ENCODE data around the gene NPFFR1.
"Not testable (repeated sequence)": the region's sequence is repeated elsewhere in the genome, so short reads cannot be mapped to it uniquely, and the experiment has no call there.

Gene NPFFR1

GRCh38 chr10:70254778-70255328, 29.0 kb downstream of the NPFFR1 start:
- no peak for DNase-seq

GRCh38 chr10:70253878-70254765, 29.7 kb downstream of the NPFFR1 start:
- no peak for DNase-seq

DNA sequence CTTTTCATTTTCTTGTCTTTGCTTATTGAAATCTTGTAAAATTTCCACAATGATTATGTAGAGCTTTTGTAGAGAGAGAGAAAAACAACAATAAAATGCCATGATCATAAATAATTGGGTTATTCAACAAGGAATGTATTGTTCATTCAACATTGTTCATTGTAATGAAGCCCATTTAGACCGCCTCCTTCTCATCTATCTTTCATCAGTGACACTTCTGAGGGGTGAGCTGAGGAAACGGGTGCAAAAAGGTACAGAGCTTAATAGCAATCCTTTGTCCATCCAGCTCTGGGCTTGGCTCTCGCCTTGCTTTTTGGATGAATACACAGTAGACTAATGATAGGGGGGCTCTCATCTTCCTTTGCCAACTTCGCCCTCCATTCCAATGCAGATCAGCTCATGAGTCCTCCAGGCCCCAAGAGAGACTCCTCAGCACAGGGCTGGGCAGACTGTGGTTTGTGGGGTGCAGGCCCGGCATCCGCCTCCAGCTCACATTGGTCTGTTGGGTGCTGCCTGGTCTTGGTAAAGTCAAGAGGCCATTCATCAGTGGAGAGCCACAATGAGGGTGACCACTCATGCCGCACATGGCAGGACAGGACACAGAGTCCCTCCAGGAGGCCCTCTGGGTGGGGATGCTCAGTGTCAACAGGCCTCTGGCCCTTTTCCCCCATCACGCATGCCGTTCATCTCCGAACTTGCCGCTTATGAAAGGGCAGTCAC, 32.7 kb downstream of the NPFFR1 start:
- DNase-seq = no peak

DNA sequence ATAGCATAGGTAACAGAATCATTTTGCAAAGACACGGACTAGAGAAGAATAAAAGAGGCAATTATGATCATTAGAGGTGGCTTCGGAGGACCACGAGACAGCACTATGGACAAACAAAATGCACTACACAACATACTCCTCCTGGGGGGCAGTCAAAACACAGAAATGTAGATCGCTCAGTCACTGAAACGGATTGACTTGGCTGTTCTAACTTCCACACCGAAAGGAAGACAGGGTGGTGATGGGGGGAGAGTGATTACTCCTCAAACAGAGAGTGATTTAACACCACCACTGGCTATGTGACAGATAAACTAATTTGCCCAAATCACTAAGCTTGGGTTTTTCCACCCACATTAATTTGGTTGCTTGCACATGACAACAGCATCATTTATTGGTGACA, 36.4 kb downstream of the NPFFR1 start:
- DNase-seq = no peak

- no peak for DNase-seq
Observed at GRCh38 chr10:70241081-70241480, 42.7 kb downstream of the NPFFR1 start.

- DNase-seq = not testable (repeated sequence)
Observed at GRCh38 chr10:70239986-70240385, 43.8 kb downstream of the NPFFR1 start.

DNA sequence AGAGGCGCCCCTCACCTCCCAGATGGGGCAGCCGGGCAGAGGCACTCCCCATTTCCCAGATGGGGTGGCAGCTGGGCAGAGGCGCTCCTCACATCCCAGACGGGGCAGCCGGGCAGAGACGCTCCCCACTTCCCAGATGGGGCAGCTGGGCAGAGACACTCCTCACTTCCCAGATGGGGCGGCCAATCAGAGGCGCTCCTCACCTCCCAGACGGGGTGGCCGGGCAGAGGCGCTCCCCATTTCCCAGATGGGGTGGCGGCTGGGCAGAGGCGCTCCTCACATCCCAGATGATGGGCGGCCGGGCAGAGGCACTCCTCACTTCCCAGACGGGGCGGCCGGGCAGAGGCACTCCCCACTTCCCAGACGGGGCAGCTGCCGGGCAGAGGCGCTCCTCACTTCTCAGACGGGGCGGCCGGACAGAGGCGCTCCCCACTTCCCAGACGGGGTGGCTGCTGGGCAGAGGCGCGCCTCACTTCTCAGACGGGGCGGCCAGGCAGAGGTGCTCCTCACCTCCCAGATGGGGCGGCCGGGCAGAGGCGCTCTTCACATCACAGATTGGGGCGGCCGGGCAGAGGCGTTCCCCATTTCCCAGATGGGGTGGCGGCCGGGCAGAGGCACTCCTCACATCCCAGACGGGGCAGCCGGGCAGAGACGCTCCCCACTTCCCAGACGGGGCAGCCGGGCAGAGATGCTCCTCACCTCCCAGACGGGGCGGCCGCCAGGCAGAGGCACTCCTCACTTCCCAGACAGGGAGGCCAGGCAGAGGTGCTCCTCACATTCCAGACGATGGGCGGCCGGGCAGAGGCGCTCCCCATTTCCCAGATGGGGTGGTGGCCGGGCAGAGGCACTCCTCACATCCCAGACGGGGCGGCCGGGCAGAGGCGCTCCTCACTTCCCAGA, 44.5 kb downstream of the NPFFR1 start:
- DNase-seq = not testable (repeated sequence)

- DNase-seq = not testable (repeated sequence)
Observed at GRCh38 chr10:70237958-70238536, 45.8 kb downstream of the NPFFR1 start.

GRCh38 chr10:70234668-70235447, 48.9 kb downstream of the NPFFR1 start:
- no peak for DNase-seq

GRCh38 chr10:70233939-70234300, 49.9 kb downstream of the NPFFR1 start:
- DNase-seq = no peak

- DNase-seq = peak; percentile 56
Observed at GRCh38 chr10:70233109-70233938, 50.5 kb downstream of the NPFFR1 start, which contains the start of gene PPA1. PPA1 (minus strand) TSS chr10:70233429; CDS start chr10:70233327, 102 bp downstream.

DNA sequence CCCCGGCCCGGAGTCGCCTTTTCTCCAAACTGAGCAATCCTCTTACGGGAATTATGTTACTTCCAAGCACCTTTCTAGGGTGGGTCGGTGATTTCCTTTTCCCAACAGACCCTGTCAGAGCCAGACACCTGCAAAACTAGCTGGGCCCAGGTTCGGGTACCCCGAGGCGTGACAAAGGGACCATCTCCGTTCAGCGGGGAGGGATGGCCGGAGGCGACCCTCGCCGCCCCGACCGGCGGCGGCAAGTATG, 51.0 kb downstream of the NPFFR1 start:
- DNase-seq = no peak

- DNase-seq = no peak
Observed at GRCh38 chr10:70232155-70232858, 51.5 kb downstream of the NPFFR1 start.

GRCh38 chr10:70228491-70228890, 55.3 kb downstream of the NPFFR1 start:
- DNase-seq = no peak

GRCh38 chr10:70227548-70228320, 56.1 kb downstream of the NPFFR1 start:
- DNase-seq = no peak

GRCh38 chr10:70223728-70224127, 60.1 kb downstream of the NPFFR1 start:
- DNase-seq = no peak

GRCh38 chr10:70222811-70223447, 60.9 kb downstream of the NPFFR1 start:
- not testable (repeated sequence) for DNase-seq

DNA sequence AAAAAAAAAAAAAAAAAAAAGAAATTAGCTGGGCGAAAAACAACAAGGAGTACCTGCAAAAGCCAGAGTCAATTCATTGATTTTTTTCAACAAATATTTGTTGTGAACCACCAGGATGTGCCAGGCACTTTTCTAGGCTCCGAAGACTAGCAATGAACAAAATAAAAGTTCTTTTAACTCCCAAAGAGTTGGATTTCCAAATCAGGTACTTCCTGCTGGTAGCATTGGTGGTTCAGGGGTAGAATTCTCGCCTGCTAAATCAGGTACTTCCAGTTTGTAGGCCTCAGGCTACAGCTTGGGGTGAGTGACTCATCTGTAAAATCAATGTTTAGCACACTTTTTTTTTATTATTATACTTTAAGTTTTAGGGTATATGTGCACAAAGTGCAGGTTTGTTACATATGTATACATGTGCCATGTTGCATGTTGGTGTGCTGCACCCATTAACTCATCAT, 61.4 kb downstream of the NPFFR1 start:
- DNase-seq = no peak

- DNase-seq = no peak
Observed at GRCh38 chr10:70221030-70221429, 62.8 kb downstream of the NPFFR1 start.

All from NCI-H187 treated with DMSO at 0.1 percent for 48 hours (cell line).